Breast epithelium (tissue), 3 donors: ENCODE measurements around the gene ZBTB3.

Experiments
- CTCF ChIP-seq, 3 donors: fragments of 450-650 bp; IDR thresholded peaks; one replicate each; pipeline ENCODE4 v1.5.1; 2016 to 2017; ENCODE audit warnings: antibody characterized with exemption in 3 of 3, mild to moderate bottlenecking in 3 of 3, moderate library complexity in 3 of 3
- POLR2A ChIP-seq: fragments of 450-650 bp; IDR thresholded peaks from one replicate; pipeline ENCODE4 v1.6.1; 2016; ENCODE audit warnings: antibody characterized with exemption, mild to moderate bottlenecking, moderate library complexity

- no peak for TF ChIP-seq CTCF (IDR thresholded peaks at IDR 0.05)
- TF ChIP-seq POLR2A: no peak
Observed at GRCh38 chr11:62752177-62752785, 1.7 kb downstream of the ZBTB3 start.
